PFSK-1 (cell line): ENCODE measurements around the gene TPT1.
A peak's percentile ranks its signal among the peaks of the same experiment; 100 is the strongest.

Experiments
- FOXP2 ChIP-seq: optimal IDR thresholded peaks from 2 replicates; pipeline ENCODE3; 2011; ENCODE audit warnings: borderline replicate concordance, control low read depth, inconsistent platforms; ENCODE audit not compliant: insufficient read depth; ENCODE audit errors: extremely low read length, extremely low read depth
- POLR2AphosphoS5 ChIP-seq: IDR thresholded peaks from 2 replicates; pipeline ENCODE4 v1.6.1; 2012; ENCODE audit warnings: low read depth, mild to moderate bottlenecking, control low read depth, low read length, moderate library complexity
- SIN3A ChIP-seq: IDR thresholded peaks from 2 replicates; pipeline ENCODE4 v1.6.1; 2012; ENCODE audit warnings: mild to moderate bottlenecking, low read length, moderate library complexity, borderline replicate concordance; ENCODE audit not compliant: insufficient read depth
- TAF1 ChIP-seq: IDR thresholded peaks from 2 replicates; pipeline ENCODE4 v1.6.1; 2012; ENCODE audit warnings: low read length, control low read depth, borderline replicate concordance; ENCODE audit not compliant: insufficient read depth
- TF ChIP-seq, protein P1 (sequence below), 2 experiments: IDR thresholded peaks; 2 replicates each; pipeline versions ENCODE4 v1.6.1 to v1.8.0; 2011 to 2012; ENCODE audit warnings: low read depth in 2 of 2, low read length in 2 of 2, control low read depth in 1 of 2, inconsistent platforms in 1 of 2, mild to moderate bottlenecking in 1 of 2, moderate library complexity in 1 of 2; ENCODE audit not compliant: insufficient read depth in 1 of 2

The TPT1 gene

GRCh38 chr13:45333251-45333976 is 7.6 kb downstream of the TPT1 start:
- no peak for TF ChIP-seq SIN3A
- peak; percentile 2; the same call in 1 of the 2 replicates for TF ChIP-seq POLR2AphosphoS5

- TF ChIP-seq TAF1 (no peak), POLR2AphosphoS5 (0 out of 2 replicates have a peak, but pooled peaks have one; percentile 53)
Measured at GRCh38 chr13:45332831-45333219, 8.2 kb downstream of the TPT1 start.

- TF ChIP-seq POLR2AphosphoS5 (0 out of 2 replicates have a peak, but pooled peaks have one; percentile 59), TAF1 (no peak)
Measured at GRCh38 chr13:45332036-45332830, 8.8 kb downstream of the TPT1 start.

GRCh38 chr13:45331692-45332035 is 9.3 kb downstream of the TPT1 start:
- TF ChIP-seq, protein P1, sequence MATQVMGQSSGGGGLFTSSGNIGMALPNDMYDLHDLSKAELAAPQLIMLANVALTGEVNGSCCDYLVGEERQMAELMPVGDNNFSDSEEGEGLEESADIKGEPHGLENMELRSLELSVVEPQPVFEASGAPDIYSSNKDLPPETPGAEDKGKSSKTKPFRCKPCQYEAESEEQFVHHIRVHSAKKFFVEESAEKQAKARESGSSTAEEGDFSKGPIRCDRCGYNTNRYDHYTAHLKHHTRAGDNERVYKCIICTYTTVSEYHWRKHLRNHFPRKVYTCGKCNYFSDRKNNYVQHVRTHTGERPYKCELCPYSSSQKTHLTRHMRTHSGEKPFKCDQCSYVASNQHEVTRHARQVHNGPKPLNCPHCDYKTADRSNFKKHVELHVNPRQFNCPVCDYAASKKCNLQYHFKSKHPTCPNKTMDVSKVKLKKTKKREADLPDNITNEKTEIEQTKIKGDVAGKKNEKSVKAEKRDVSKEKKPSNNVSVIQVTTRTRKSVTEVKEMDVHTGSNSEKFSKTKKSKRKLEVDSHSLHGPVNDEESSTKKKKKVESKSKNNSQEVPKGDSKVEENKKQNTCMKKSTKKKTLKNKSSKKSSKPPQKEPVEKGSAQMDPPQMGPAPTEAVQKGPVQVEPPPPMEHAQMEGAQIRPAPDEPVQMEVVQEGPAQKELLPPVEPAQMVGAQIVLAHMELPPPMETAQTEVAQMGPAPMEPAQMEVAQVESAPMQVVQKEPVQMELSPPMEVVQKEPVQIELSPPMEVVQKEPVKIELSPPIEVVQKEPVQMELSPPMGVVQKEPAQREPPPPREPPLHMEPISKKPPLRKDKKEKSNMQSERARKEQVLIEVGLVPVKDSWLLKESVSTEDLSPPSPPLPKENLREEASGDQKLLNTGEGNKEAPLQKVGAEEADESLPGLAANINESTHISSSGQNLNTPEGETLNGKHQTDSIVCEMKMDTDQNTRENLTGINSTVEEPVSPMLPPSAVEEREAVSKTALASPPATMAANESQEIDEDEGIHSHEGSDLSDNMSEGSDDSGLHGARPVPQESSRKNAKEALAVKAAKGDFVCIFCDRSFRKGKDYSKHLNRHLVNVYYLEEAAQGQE (IDR thresholded peaks at IDR 0.05; ENCODE audit: insufficient read depth in 1 of 2, low read depth in 2 of 2, low read length in 2 of 2) = no peak
- TF ChIP-seq POLR2AphosphoS5 (no peak), SIN3A (no peak), TAF1 (no peak), FOXP2 (no peak)

GRCh38 chr13:45331123-45331619 is 9.8 kb downstream of the TPT1 start:
- TF ChIP-seq SIN3A = no peak
- TF ChIP-seq, protein P1 (IDR thresholded peaks at IDR 0.05; ENCODE audit: insufficient read depth in 1 of 2, low read depth in 2 of 2, low read length in 2 of 2) = no peak
- TF ChIP-seq POLR2AphosphoS5 = no peak
- TF ChIP-seq TAF1 = no peak
- no peak for TF ChIP-seq FOXP2

- TF ChIP-seq SIN3A (no peak), FOXP2 (no peak), TAF1 (no peak), POLR2AphosphoS5 (no peak)
- TF ChIP-seq, protein P1 (IDR thresholded peaks at IDR 0.05; ENCODE audit: insufficient read depth in 1 of 2, low read depth in 2 of 2, low read length in 2 of 2) = no peak
Measured at GRCh38 chr13:45328661-45329111, 12.3 kb downstream of the TPT1 start.
